ENCODE measurements around the gene AGPAT3. TPM values are rescaled to one million over a fixed set of nuclear protein-coding genes. Genes with fewer than 3 reads are reported as not detected.

The AGPAT3 gene
- total and polyA plus RNA-seq, 8 donors: 13.6 to 49.6 (median 31.4) TPM

- ATAC-seq: peak in 3 of 4 donors; percentile 20 to 29 (median 28)
- Histone ChIP-seq H3K27me3 (no peaks in the 10 kb centered on the region), H3K4me3 (no peak overlapping the region), H3K4me1 (no peaks in the 10 kb centered on the region), H3K36me3 (peaks cover 0 to 25% (median 14%) of the 10 kb centered on the region in 3 donors), H3K9me3 (no peaks in the 10 kb centered on the region), H3K27ac (no peak overlapping the region)
- intact Hi-C loops (cut with DNase I): loop anchor here in 1 of 3 donors (5.0 kb wide), 1 partner anchor 163 kb away; no protein-coding TSS in a partner anchor
- 75 to 78% methylated on average over 16 of the region's 16 CpGs for WGBS, 2 donors
- no peak for DNase-seq
- TF ChIP-seq CTCF (IDR thresholded peaks at IDR 0.05): no peak
- no peak for FAIRE-seq
Measured at GRCh38 chr21:43974791-43975468, 109.9 kb downstream of the AGPAT3 start.

DNA sequence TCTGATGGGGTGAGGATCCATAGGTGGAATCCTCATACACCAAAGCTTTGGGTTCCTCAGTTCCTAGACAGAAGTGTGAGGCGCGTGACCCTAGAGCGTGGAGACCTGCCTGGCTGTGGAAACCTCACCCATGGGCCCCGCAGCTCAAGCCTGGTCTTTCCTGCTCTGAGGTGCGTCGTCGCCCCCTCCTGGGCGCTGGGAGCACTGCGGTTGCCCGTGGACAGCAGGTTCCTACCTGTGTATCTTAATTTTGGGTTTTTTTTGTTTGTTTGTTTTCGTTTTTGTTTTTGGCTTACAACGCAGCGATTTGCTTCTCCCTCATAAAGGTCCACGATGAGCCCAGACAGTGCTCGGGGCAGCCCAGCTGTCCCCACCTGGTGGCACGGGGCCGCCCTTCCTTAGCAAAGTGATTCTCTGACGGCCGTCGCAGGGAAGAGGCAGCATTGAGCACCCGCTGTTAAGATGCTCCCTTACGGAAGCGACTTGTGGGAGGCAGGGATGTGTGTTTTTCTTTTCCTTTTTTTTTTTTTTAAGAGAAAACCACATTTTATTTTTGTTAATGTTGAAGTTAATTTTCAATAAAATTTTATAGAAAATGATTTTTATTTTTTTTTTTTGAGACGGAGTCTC lies 110.6 kb downstream of the AGPAT3 start:
- no peak overlapping the region for H3K27ac ChIP-seq
- TF ChIP-seq CTCF (IDR thresholded peaks at IDR 0.05): peak; percentile 81 to 90 (median 82)
- WGBS, 2 donors: 37 to 38% methylated on average over 24 of the region's 24 CpGs
- intact Hi-C loops (cut with DNase I): loop anchor here in 1 of 3 donors (5.0 kb wide), 1 partner anchor 163 kb away; no protein-coding TSS in a partner anchor
- H3K27me3 ChIP-seq: no peaks in the 10 kb centered on the region
- H3K4me1 ChIP-seq: no peaks in the 10 kb centered on the region
- FAIRE-seq: no peak
- peaks cover 0 to 22% (median 12%) of the 10 kb centered on the region in 3 donors for H3K36me3 ChIP-seq
- peak; percentile 83 to 93 (median 90) for ATAC-seq
- no peak overlapping the region for H3K4me3 ChIP-seq
- no peaks in the 10 kb centered on the region for H3K9me3 ChIP-seq
- peak; percentile 54 to 90 (median 80) for DNase-seq

- no peaks in the 10 kb centered on the region for H3K4me1 ChIP-seq
- no peaks in the 10 kb centered on the region for H3K27me3 ChIP-seq
- WGBS, 2 donors: 92 to 95% methylated on average over 9 of the region's 9 CpGs
- H3K27ac ChIP-seq: no peak overlapping the region
- peaks cover 3 to 18% (median 10%) of the 10 kb centered on the region in 3 donors for H3K36me3 ChIP-seq
- TF ChIP-seq CTCF (IDR thresholded peaks at IDR 0.05): no peak
- FAIRE-seq (no peak), DNase-seq (no peak), ATAC-seq (no peak)
- H3K4me3 ChIP-seq: no peak overlapping the region
- H3K9me3 ChIP-seq: no peaks in the 10 kb centered on the region
- intact Hi-C loops (cut with DNase I): loop anchor here in 1 of 3 donors (5.0 kb wide), 1 partner anchor 164 kb away; no protein-coding TSS in a partner anchor
Measured at GRCh38 chr21:43976661-43977060, 111.6 kb downstream of the AGPAT3 start.

- H3K27ac ChIP-seq: no peak overlapping the region
- no peak overlapping the region for H3K4me3 ChIP-seq
- no peaks in the 10 kb centered on the region for H3K4me1 ChIP-seq
- 97 to 99% methylated on average over 10 of the region's 10 CpGs for WGBS, 2 donors
- DNase-seq (no peak), FAIRE-seq (no peak), ATAC-seq (no peak)
- intact Hi-C loops (cut with DNase I): loop anchor here in 1 of 3 donors (5.0 kb wide), 1 partner anchor 166 kb away; no protein-coding TSS in a partner anchor
- H3K27me3 ChIP-seq: no peaks in the 10 kb centered on the region
- peaks cover 3 to 19% (median 11%) of the 10 kb centered on the region in 3 donors for H3K36me3 ChIP-seq
- no peak for TF ChIP-seq CTCF (IDR thresholded peaks at IDR 0.05)
- no peaks in the 10 kb centered on the region for H3K9me3 ChIP-seq
Measured at GRCh38 chr21:43978060-43978459, 113.0 kb downstream of the AGPAT3 start.

All from pancreas (tissue), 10 donors.